ENCODE results near the gene MAN1A1.

- TF ChIP-seq CTCF (IDR thresholded peaks at IDR 0.05) (no peak), POLR2A (IDR thresholded peaks at IDR 0.05) (no peak)
Observed at GRCh38 chr6:119280080-119280479, 69.5 kb downstream of the MAN1A1 start.

All from right lobe of liver (tissue), 4 donors.